Endodermal cell (in vitro differentiated cells): Measurements from ENCODE around the gene GAPDHS. TPM values are rescaled to one million over a fixed set of nuclear protein-coding genes. Genes with fewer than 3 reads are reported as not detected.

Experiments used
- DNase-seq: peaks from one replicate; pipeline ENCODE4 v3.0.0-alpha.2; 2017
- H3K27ac ChIP-seq: 2 replicates; pipeline ENCODE4 v1.5.1; 2013; ENCODE audit warnings: mild to moderate bottlenecking, low read depth, low read length, moderate library complexity
- H3K27me3 ChIP-seq: 2 replicates; pipeline ENCODE4 v1.6.1; 2013; ENCODE audit warnings: mild to moderate bottlenecking, low read length, moderate library complexity; ENCODE audit not compliant: insufficient read depth, control insufficient read depth, poor library complexity, severe bottlenecking
- H3K36me3 ChIP-seq: 2 replicates; pipeline ENCODE4 v1.7.0; 2013; ENCODE audit warnings: mild to moderate bottlenecking, low read length, moderate library complexity; ENCODE audit not compliant: control insufficient read depth, insufficient read depth
- H3K4me1 ChIP-seq: one replicate; pipeline ENCODE4 v1.7.0; 2013; ENCODE audit warnings: low read length; ENCODE audit not compliant: control insufficient read depth, insufficient read depth
- H3K4me3 ChIP-seq: 2 replicates; pipeline ENCODE4 v1.5.1; 2013; ENCODE audit warnings: mild to moderate bottlenecking, low read length, moderate library complexity
- H3K9ac ChIP-seq: 2 replicates; pipeline ENCODE4 v1.6.1; 2013; ENCODE audit warnings: mild to moderate bottlenecking, low read length, moderate library complexity; ENCODE audit not compliant: poor library complexity, severe bottlenecking; ENCODE audit errors: extremely low read depth
- H3K9me3 ChIP-seq: 2 replicates; pipeline ENCODE4 v1.6.1; 2013; ENCODE audit warnings: mild to moderate bottlenecking, low read length, moderate library complexity; ENCODE audit not compliant: control insufficient read depth
- H3K27ac Mint-ChIP-seq: 2 replicates; pipeline ENCODE4 v1.8.0; 2020; ENCODE audit warnings: mixed read lengths
- H3K27me3 Mint-ChIP-seq: 2 replicates; pipeline ENCODE4 v1.8.0; 2021; ENCODE audit warnings: mild to moderate bottlenecking, mixed read lengths; ENCODE audit not compliant: insufficient read depth
- H3K36me3 Mint-ChIP-seq: 2 replicates; pipeline ENCODE4 v1.8.0; 2020; ENCODE audit warnings: low read depth, mixed read lengths
- H3K4me1 Mint-ChIP-seq: 2 replicates; pipeline ENCODE4 v1.8.0; 2020; ENCODE audit warnings: mixed read lengths
- H3K4me3 Mint-ChIP-seq: 2 replicates; pipeline ENCODE4 v1.8.0; 2020; ENCODE audit warnings: mild to moderate bottlenecking, moderate library complexity, mixed read lengths
- H3K9me3 Mint-ChIP-seq: 2 replicates; pipeline ENCODE4 v1.8.0; 2020; ENCODE audit warnings: mild to moderate bottlenecking, mixed read lengths
- WGBS, 2 experiments: methylation state at CpG; one replicate each; pipeline versions ENCODE4 v1.1.5 to v1.1.7; 2013; ENCODE audit warnings: missing lambda C conversion rate in 2 of 2, mixed read lengths in 1 of 2; ENCODE audit not compliant: insufficient coverage in 1 of 2, insufficient read length in 1 of 2; 5-methylcytosine and 5-hydroxymethylcytosine counted together
- total RNA-seq, 2 donors: library from RNA; stranded (reverse); fragmentation: NEBNext Ultra II Directional in 1 of 2; extraction: Animal tissue kit (Norgen Biotek cat#: 25700) in 1 of 2; gene quantifications; 2 replicates in 1 of 2; 3 replicates in 1 of 2; pipeline ENCODE4 v1.2.1, GENCODE V29; 2021
- TF ChIP-seq, protein P1 (sequence below): fragments of 200-600 bp; sonication (generic); conservative IDR thresholded peaks from 2 replicates; pipeline ENCODE4 v1.5.0; 2021; ENCODE audit warnings: antibody characterized with exemption, mild to moderate bottlenecking

The GAPDHS gene
- total RNA-seq, 2 donors from 2014 or later: not detected

DNA sequence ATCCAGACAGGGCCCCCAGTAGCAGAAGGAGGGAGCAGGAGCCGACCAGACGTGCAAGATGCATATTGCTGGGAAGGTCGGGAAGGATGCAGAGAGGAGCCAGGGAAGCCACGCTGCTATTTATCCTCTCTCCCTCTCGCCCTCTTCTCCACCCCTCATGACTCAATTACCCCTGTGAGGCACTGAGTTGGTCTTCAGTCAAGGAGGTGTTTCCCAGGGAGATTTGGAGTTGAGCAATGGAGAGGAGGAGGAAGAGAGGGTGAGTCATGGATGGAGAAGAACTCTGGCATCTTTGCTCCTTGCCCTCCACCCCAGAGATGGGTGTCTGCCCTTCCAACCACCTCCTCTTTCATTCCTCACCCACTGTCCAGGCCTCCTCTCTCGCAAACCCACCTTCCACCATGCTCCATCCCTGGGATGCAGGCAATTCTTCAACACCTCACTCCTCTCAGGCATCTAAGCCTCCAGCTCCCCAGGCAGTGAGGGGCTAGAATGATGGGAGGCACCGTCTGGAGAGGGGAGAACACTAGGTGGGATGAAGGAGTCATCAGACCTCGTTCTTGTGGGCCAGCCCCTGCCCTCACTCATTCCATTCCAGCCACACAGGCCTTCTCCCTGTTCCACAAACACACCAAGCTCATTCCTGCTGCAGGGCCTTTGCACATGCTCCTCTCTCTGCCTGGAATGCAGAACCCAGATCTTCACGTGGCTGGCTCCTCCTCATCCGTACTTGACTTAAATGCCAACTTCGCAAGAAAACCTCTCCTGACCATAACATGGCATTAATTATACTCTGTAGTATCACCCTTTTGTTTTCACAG is 4.8 kb upstream of the GAPDHS start, which contains the start of gene SBSN:
TSS of gene SBSN (minus strand) at position 94 of the 821 bp plus-strand sequence. CDS start at position 64, 30 bp downstream.
- Histone ChIP-seq H3K9me3 (no peaks in the 10 kb centered on the region), H3K9ac (no peak within 1 kb of the TSS), H3K36me3 (no peaks in the 10 kb centered on the region), H3K27me3 (no peaks in the 10 kb centered on the region), H3K27ac (no peak within 1 kb of the TSS), H3K4me1 (no peaks in the 10 kb centered on the region), H3K4me3 (no peak within 1 kb of the TSS)
- TF ChIP-seq, protein P1, sequence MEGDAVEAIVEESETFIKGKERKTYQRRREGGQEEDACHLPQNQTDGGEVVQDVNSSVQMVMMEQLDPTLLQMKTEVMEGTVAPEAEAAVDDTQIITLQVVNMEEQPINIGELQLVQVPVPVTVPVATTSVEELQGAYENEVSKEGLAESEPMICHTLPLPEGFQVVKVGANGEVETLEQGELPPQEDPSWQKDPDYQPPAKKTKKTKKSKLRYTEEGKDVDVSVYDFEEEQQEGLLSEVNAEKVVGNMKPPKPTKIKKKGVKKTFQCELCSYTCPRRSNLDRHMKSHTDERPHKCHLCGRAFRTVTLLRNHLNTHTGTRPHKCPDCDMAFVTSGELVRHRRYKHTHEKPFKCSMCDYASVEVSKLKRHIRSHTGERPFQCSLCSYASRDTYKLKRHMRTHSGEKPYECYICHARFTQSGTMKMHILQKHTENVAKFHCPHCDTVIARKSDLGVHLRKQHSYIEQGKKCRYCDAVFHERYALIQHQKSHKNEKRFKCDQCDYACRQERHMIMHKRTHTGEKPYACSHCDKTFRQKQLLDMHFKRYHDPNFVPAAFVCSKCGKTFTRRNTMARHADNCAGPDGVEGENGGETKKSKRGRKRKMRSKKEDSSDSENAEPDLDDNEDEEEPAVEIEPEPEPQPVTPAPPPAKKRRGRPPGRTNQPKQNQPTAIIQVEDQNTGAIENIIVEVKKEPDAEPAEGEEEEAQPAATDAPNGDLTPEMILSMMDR: no peak
- Mint-ChIP-seq H3K27me3 (peaks cover 42% of the 10 kb centered on the region), H3K27ac (no peak within 1 kb of the TSS), H3K36me3 (no peaks in the 10 kb centered on the region), H3K9me3 (no peaks in the 10 kb centered on the region), H3K4me3 (no peak within 1 kb of the TSS), H3K4me1 (peaks cover 19% of the 10 kb centered on the region)
- DNase-seq: no peak
- 87 to 88% methylated on average over 3 to 10 of the region's 11 CpGs for WGBS, 2 experiments

DNA sequence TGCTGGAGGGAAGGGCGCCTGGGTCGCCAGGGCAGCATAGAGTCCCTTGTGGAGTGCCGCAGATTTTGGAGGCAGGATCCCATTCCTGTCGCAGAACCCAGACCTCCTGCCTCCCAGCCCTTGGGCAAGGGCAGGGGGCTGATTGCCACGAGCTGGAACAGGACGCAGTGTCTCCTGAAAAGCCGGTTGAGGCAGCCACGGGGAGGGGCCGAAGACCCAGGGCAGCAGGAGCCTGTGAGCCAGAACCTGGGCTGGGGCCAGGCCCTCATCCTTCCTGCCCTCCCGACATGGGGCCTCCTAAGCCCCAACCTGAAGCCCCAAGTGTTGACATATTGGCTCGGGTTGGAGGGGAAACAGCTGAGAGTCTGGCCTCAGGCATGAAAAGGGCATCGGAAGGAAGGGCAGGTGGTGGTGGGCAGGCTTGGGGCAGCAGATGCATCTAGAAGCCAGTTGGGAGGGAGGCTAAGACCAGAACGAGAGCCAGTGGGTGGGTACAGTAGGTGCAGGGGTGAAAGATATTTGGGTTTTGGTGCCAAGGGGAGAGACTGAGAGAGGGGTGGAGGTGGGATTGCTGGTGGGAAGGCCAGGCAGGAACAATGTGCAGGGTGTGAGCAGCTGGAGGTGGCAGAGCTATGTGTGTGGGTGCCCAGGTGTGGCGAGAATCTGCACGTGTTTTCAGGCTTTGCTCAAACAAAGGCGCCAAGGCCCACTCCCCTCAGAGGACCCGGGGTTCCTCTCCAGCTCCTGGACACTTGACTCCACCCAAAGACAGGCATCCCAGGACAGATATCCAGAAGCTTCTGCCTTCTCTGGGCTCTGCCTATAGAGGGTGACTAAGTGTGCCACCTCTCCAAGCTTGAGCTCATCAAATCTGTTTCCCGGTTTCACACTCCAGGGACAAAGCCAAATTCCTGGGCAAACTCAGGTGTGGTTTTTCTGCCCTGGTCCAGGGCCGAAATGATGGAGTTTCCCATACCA is 3.7 kb upstream of the GAPDHS start:
- TF ChIP-seq, protein P1: no peak
- Histone ChIP-seq H3K4me1 (no peaks in the 10 kb centered on the region), H3K9ac (no peak overlapping the region), H3K4me3 (no peak overlapping the region), H3K27ac (no peak overlapping the region), H3K27me3 (no peaks in the 10 kb centered on the region), H3K9me3 (no peaks in the 10 kb centered on the region), H3K36me3 (no peaks in the 10 kb centered on the region)
- H3K27me3 Mint-ChIP-seq: peaks cover 43% of the 10 kb centered on the region
- H3K4me1 Mint-ChIP-seq: peaks cover 19% of the 10 kb centered on the region
- H3K36me3 Mint-ChIP-seq: no peaks in the 10 kb centered on the region
- no peak overlapping the region for H3K27ac Mint-ChIP-seq
- 89% methylated on average over 8 to 19 of the region's 19 CpGs for WGBS, 2 experiments
- no peak for DNase-seq
- H3K4me3 Mint-ChIP-seq: no peak overlapping the region
- no peaks in the 10 kb centered on the region for H3K9me3 Mint-ChIP-seq

DNA sequence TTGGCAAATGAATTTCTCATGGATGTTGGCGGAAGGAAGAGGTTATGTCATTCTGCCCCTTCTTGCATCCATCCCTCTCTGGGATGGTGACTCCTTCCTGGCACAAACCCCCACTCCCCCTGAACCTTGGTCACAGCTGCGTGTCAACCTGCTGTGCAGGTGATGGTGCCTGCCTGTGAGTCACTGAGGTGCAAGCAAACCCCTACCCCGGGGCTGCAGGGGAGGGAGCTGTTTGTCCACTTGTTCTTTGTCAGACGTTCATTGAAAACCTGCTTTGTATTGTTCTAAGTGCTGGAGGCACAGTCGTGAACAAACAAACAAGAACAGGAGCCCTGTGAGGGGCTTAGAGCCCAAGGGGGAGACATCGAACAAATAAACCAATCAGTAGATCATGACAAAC is 2.0 kb upstream of the GAPDHS start:
- 47 to 52% methylated on average over 4 to 6 of the region's 6 CpGs for WGBS, 2 experiments
- no peaks in the 10 kb centered on the region for H3K9me3 Mint-ChIP-seq
- DNase-seq: peak; percentile 65
- no peak overlapping the region for H3K4me3 Mint-ChIP-seq
- TF ChIP-seq, protein P1: no peak
- H3K4me3 ChIP-seq: no peak overlapping the region
- no peak overlapping the region for H3K9ac ChIP-seq
- no peaks in the 10 kb centered on the region for H3K4me1 ChIP-seq
- H3K4me1 Mint-ChIP-seq: peaks cover 17% of the 10 kb centered on the region
- H3K27me3 ChIP-seq: no peaks in the 10 kb centered on the region
- H3K36me3 ChIP-seq: no peaks in the 10 kb centered on the region
- H3K27me3 Mint-ChIP-seq: peaks cover 33% of the 10 kb centered on the region
- no peaks in the 10 kb centered on the region for H3K36me3 Mint-ChIP-seq
- H3K27ac ChIP-seq: no peak overlapping the region
- H3K9me3 ChIP-seq: no peaks in the 10 kb centered on the region
- H3K27ac Mint-ChIP-seq: no peak overlapping the region
